Ishikawa (cell line): ENCODE data around the gene BACE1.

Experiments used
- CEBPB ChIP-seq: IDR thresholded peaks from 2 replicates; pipeline ENCODE4 v1.6.1; 2012
- EGR1 ChIP-seq: IDR thresholded peaks from 2 replicates; pipeline ENCODE4 v1.6.1; 2012
- EP300 ChIP-seq: IDR thresholded peaks from 2 replicates; pipeline ENCODE4 v1.6.1; 2012; ENCODE audit warnings: borderline replicate concordance
- MAX ChIP-seq: IDR thresholded peaks from 2 replicates; pipeline ENCODE4 v1.6.1; 2012
- TAF1 ChIP-seq: IDR thresholded peaks from 2 replicates; pipeline ENCODE4 v1.6.1; 2012; ENCODE audit warnings: low read depth, mild to moderate bottlenecking
- YY1 ChIP-seq: IDR thresholded peaks from 2 replicates; pipeline ENCODE4 v1.6.1; 2012; ENCODE audit warnings: low read depth
- TF ChIP-seq, protein P1 (sequence below): IDR thresholded peaks from 2 replicates; pipeline ENCODE4 v1.6.1; 2012; ENCODE audit warnings: low read depth, mild to moderate bottlenecking

- TF ChIP-seq EP300, result no peak
- TF ChIP-seq YY1, result no peak
- TF ChIP-seq MAX, result no peak
- TF ChIP-seq TAF1, result no peak
- TF ChIP-seq CEBPB, result no peak
- TF ChIP-seq, protein P1, sequence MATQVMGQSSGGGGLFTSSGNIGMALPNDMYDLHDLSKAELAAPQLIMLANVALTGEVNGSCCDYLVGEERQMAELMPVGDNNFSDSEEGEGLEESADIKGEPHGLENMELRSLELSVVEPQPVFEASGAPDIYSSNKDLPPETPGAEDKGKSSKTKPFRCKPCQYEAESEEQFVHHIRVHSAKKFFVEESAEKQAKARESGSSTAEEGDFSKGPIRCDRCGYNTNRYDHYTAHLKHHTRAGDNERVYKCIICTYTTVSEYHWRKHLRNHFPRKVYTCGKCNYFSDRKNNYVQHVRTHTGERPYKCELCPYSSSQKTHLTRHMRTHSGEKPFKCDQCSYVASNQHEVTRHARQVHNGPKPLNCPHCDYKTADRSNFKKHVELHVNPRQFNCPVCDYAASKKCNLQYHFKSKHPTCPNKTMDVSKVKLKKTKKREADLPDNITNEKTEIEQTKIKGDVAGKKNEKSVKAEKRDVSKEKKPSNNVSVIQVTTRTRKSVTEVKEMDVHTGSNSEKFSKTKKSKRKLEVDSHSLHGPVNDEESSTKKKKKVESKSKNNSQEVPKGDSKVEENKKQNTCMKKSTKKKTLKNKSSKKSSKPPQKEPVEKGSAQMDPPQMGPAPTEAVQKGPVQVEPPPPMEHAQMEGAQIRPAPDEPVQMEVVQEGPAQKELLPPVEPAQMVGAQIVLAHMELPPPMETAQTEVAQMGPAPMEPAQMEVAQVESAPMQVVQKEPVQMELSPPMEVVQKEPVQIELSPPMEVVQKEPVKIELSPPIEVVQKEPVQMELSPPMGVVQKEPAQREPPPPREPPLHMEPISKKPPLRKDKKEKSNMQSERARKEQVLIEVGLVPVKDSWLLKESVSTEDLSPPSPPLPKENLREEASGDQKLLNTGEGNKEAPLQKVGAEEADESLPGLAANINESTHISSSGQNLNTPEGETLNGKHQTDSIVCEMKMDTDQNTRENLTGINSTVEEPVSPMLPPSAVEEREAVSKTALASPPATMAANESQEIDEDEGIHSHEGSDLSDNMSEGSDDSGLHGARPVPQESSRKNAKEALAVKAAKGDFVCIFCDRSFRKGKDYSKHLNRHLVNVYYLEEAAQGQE, result no peak
- TF ChIP-seq EGR1, result no peak
Observed at GRCh38 chr11:117303646-117304315, 12.3 kb downstream of the BACE1 start.
